GM12875 (cell line): ENCODE results near the gene GHRL.

ENCODE experiments used
- H3K4me3 ChIP-seq: one replicate; pipeline ENCODE4 v1.5.1; 2011; ENCODE audit warnings: low read depth, low read length, control low read depth
- CTCF ChIP-seq: IDR thresholded peaks from 2 replicates; pipeline ENCODE4 v1.5.1; 2011; ENCODE audit warnings: low read depth, mild to moderate bottlenecking, control low read depth, inconsistent platforms, low read length, moderate library complexity, borderline replicate concordance; ENCODE audit not compliant: insufficient read depth

GHRL gene

DNA sequence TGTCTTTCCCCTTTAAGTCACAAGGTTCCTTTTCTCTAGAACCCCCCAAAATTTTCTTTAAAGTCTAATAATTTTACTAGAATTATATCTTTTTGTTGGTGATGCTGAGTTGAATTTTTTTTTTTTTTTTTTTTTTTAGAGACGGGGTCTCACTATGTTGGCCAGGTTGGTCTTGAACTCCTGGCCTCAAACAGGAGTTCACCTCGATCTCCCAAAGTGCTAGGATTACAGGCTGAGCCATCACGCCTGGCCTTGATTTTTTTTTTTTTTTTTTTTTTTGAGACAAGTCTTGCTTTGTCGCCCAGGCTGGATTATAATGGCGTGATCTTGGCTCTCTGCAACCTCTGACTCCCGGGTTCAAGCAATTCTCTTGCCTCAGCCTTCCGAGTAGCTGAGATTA, 15.9 kb upstream of the GHRL start:
- H3K4me3 ChIP-seq, result no peak overlapping the region

DNA sequence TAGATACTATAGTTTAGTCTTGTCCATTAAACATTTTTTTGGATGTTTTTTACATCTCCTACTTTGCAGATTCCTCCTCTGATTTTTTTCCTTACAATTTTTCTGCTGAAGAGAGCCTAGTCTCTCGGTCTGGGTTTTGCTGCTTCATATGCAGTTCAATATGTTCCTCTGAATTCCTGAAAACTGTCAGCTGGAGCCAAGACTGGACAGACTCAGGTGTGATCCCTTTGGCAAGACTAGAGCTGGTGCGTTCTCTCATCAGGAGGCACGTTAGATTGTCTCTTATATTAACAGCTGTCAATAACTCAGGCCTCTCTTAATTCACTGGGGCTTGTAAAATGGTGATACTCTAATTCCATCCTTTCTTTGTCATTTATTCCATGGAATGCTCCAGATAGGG, 13.4 kb upstream of the GHRL start:
- no peak for TF ChIP-seq CTCF

More for the DNA sequence above, 15.9 kb upstream of the GHRL start:
- no peak for TF ChIP-seq CTCF

GRCh38 chr3:10305331-10305902, 12.7 kb upstream of the GHRL start:
- no peak for TF ChIP-seq CTCF
- no peak overlapping the region for H3K4me3 ChIP-seq

More for the DNA sequence above, 13.4 kb upstream of the GHRL start:
- H3K4me3 ChIP-seq, result no peak overlapping the region

DNA sequence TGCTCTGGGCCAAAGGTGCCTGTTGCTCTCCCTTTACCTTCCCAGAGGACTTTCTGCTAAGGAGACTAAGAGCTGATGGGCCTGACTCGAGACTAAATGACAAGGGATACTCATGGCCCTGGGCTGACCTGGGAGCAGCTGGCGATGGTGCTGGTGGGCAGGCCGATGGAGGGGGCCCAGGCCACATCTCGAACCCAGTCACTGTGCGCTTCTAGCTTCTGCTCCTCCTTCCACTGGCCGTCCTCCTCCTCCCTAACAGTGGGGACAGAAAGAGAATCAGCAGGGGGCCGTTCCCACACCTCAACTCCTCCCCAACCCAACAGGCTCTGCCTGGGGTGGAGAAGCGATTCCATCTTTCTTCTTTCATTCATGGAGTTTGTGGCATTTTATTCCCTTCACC, 12.2 kb upstream of the GHRL start:
- no peak for TF ChIP-seq CTCF
- no peak overlapping the region for H3K4me3 ChIP-seq

DNA sequence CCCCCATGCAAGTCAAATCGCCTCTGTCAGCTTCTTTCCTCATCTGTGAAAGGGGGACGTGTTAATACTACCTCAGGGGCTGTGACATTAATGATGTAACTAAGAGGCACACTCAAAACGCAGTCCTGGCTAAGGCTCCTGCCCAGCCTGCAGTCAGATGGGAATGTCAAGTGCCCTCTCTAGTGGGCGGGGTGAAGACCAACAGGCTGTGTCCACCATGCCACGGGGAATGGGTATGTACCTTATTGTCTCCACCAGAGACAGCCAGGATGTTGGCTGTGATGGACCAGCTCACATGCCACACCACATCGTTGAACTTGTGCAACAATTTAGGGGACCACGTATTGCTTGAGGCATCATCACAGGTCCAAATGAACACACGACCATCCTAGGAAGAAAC, 11.0 kb upstream of the GHRL start:
- TF ChIP-seq CTCF, result no peak

GRCh38 chr3:10303105-10303504, 10.4 kb upstream of the GHRL start:
- no peak for TF ChIP-seq CTCF
- H3K4me3 ChIP-seq, result no peak overlapping the region

More for the DNA sequence above, 11.0 kb upstream of the GHRL start:
- H3K4me3 ChIP-seq, result no peak overlapping the region

DNA sequence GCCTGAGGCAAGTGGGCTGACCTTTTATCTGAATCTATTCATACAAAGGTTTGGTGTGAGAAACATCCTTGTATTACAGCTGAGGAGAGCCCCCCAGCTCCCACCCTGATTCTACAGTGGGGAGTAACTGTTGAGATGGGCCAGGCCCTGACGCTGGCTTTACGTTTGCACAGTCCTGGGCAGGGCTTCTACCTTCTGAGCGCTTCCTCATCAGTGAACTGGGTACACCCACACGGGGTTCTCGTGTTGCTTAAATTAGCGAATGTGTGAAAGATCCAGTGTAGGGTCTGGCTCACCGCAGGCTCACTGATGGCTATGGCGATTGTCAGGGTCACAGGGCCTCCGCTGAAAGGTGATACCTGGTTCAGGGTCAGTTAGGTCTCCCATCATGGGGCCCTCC, 7.3 kb upstream of the GHRL start:
- no peak for TF ChIP-seq CTCF

More for the DNA sequence above, 7.3 kb upstream of the GHRL start:
- no peak overlapping the region for H3K4me3 ChIP-seq
